DND-41 (cell line): ENCODE data around the gene NACC2.

Source experiments
- ATAC-seq: fragments of 200-7000 bp; cut with Tn5 transposase; 3 replicates; pipeline ENCODE4 v1.9.1; 2021; ENCODE audit warnings: low read depth; ENCODE audit not compliant: insufficient read depth
- DNase-seq: peaks from one replicate; pipeline ENCODE4 v3.0.0-alpha.2; 2020
- H2AFZ ChIP-seq: 2 replicates; pipeline ENCODE4 v1.6.0; 2012; ENCODE audit warnings: low read depth, low read length
- H3K27ac ChIP-seq: 2 replicates; pipeline ENCODE4 v1.5.1; 2012; ENCODE audit warnings: low read length, inconsistent platforms
- H3K27me3 ChIP-seq: fragments of 200-600 bp; sonication (generic); 2 replicates; pipeline ENCODE4 v1.6.0; 2012; ENCODE audit warnings: low read length, mild to moderate bottlenecking, inconsistent platforms; ENCODE audit not compliant: insufficient read depth, poor library complexity
- H3K36me3 ChIP-seq: 2 replicates; pipeline ENCODE4 v1.5.1; 2012; ENCODE audit warnings: low read length, inconsistent platforms; ENCODE audit not compliant: insufficient read depth
- H3K4me1 ChIP-seq: 2 replicates; pipeline ENCODE4 v1.5.1; 2012; ENCODE audit warnings: mild to moderate bottlenecking, low read length; ENCODE audit not compliant: insufficient read depth
- H3K4me2 ChIP-seq: 2 replicates; pipeline ENCODE4 v1.6.0; 2012; ENCODE audit warnings: mild to moderate bottlenecking, moderate library complexity, low read length, inconsistent platforms; ENCODE audit not compliant: insufficient read depth
- H3K4me3 ChIP-seq, 2 experiments: fragments of 200-600 bp in 1 of 2; shearing (Covaris generic) in 1 of 2; 2 replicates each; pipeline ENCODE4 v1.5.1; 2012 to 2016; ENCODE audit warnings: inconsistent platforms in 2 of 2, low read length in 2 of 2, mild to moderate bottlenecking in 2 of 2, low read depth in 1 of 2, moderate library complexity in 1 of 2
- H3K79me2 ChIP-seq: 2 replicates; pipeline ENCODE4 v1.6.0; 2012; ENCODE audit warnings: low read length, inconsistent platforms; ENCODE audit not compliant: insufficient read depth
- H3K9ac ChIP-seq: 2 replicates; pipeline ENCODE4 v1.6.0; 2012; ENCODE audit warnings: low read depth, mild to moderate bottlenecking, inconsistent platforms, low read length, moderate library complexity
- H3K9me3 ChIP-seq: 2 replicates; pipeline ENCODE4 v1.5.1; 2012; ENCODE audit warnings: low read length, moderate library complexity, mild to moderate bottlenecking, inconsistent platforms; ENCODE audit not compliant: insufficient read depth, severe bottlenecking
- H4K20me1 ChIP-seq: 2 replicates; pipeline ENCODE4 v1.6.0; 2012; ENCODE audit warnings: low read length; ENCODE audit not compliant: insufficient read depth
- EZH2 ChIP-seq: IDR thresholded peaks from 3 replicates; pipeline ENCODE4 v1.6.1; 2012; ENCODE audit warnings: borderline replicate concordance, low read depth, mild to moderate bottlenecking, moderate library complexity, low read length, inconsistent platforms; ENCODE audit not compliant: severe bottlenecking
- TF ChIP-seq, protein P1 (sequence below): IDR thresholded peaks from 2 replicates; pipeline ENCODE4 v1.5.1; 2012; ENCODE audit warnings: borderline replicate concordance, low read length, moderate library complexity, mild to moderate bottlenecking; ENCODE audit not compliant: poor library complexity, severe bottlenecking; ENCODE audit errors: extremely low read depth

Gene NACC2

GRCh38 chr9:136045595-136046553 lies 49.2 kb downstream of the NACC2 start:
- no peaks in the 10 kb centered on the region for H4K20me1 ChIP-seq
- no peak for ATAC-seq
- H3K27me3 ChIP-seq = no peaks in the 10 kb centered on the region
- no peak for DNase-seq
- H3K27ac ChIP-seq = no peak overlapping the region
- no peak overlapping the region for H2AFZ ChIP-seq
- no peaks in the 10 kb centered on the region for H3K36me3 ChIP-seq
- H3K4me2 ChIP-seq = no peak overlapping the region
- no peak overlapping the region for H3K4me3 ChIP-seq
- H3K79me2 ChIP-seq = no peaks in the 10 kb centered on the region
- no peaks in the 10 kb centered on the region for H3K4me1 ChIP-seq
- H3K9me3 ChIP-seq = no peaks in the 10 kb centered on the region
- TF ChIP-seq, protein P1, sequence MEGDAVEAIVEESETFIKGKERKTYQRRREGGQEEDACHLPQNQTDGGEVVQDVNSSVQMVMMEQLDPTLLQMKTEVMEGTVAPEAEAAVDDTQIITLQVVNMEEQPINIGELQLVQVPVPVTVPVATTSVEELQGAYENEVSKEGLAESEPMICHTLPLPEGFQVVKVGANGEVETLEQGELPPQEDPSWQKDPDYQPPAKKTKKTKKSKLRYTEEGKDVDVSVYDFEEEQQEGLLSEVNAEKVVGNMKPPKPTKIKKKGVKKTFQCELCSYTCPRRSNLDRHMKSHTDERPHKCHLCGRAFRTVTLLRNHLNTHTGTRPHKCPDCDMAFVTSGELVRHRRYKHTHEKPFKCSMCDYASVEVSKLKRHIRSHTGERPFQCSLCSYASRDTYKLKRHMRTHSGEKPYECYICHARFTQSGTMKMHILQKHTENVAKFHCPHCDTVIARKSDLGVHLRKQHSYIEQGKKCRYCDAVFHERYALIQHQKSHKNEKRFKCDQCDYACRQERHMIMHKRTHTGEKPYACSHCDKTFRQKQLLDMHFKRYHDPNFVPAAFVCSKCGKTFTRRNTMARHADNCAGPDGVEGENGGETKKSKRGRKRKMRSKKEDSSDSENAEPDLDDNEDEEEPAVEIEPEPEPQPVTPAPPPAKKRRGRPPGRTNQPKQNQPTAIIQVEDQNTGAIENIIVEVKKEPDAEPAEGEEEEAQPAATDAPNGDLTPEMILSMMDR = no peak
- no peak for TF ChIP-seq EZH2
- no peak overlapping the region for H3K9ac ChIP-seq

DNA sequence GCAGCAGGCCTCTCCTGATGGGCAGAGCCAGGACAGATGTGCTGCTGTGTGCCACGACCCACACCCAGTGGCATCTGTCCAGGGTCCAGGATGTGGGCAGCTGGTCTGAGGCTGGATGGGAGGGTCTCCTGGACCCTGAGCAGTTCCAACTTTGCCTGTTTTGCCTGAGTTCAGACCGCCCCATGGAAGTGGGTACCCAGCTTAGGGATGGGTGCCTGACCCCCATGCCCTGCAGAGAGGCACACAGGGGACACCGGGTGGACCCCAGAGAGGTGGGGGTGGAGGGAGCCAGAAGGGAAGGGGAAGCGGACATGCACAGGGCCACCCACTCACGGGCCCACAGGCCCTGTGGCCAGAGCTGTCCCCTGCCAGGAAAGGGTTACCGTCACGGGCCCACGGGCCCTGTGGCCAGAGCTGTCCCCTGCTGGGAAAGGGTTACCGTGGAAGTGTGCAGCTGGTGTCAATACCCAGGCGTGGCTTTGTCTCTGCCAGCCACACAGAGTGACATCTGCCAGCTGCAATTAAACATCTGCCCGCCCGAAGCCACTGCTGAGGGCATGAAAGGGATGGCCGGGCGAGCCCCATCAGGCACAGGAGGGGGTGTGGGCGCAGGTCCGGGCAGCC lies 50.0 kb downstream of the NACC2 start:
- Histone ChIP-seq H3K9ac (no peak overlapping the region), H3K9me3 (no peaks in the 10 kb centered on the region), H3K4me1 (no peaks in the 10 kb centered on the region), H2AFZ (no peak overlapping the region), H3K4me3 (no peak overlapping the region), H3K27ac (no peak overlapping the region), H3K36me3 (no peaks in the 10 kb centered on the region), H3K79me2 (no peaks in the 10 kb centered on the region), H3K4me2 (no peak overlapping the region), H3K27me3 (no peaks in the 10 kb centered on the region), H4K20me1 (no peaks in the 10 kb centered on the region)
- no peak for DNase-seq
- TF ChIP-seq, protein P1 = no peak
- no peak for TF ChIP-seq EZH2
- no peak for ATAC-seq

- DNase-seq (no peak), ATAC-seq (no peak)
- H3K36me3 ChIP-seq = no peaks in the 10 kb centered on the region
- H3K27ac ChIP-seq = no peak overlapping the region
- H4K20me1 ChIP-seq = no peaks in the 10 kb centered on the region
- no peak overlapping the region for H3K4me2 ChIP-seq
- no peak overlapping the region for H2AFZ ChIP-seq
- TF ChIP-seq EZH2 = no peak
- TF ChIP-seq, protein P1 = no peak
- H3K4me3 ChIP-seq = no peak overlapping the region
- H3K9ac ChIP-seq = no peak overlapping the region
- H3K27me3 ChIP-seq = no peaks in the 10 kb centered on the region
- no peaks in the 10 kb centered on the region for H3K9me3 ChIP-seq
- H3K4me1 ChIP-seq = no peaks in the 10 kb centered on the region
- H3K79me2 ChIP-seq = no peaks in the 10 kb centered on the region
Observed at GRCh38 chr9:136044207-136044970, 50.7 kb downstream of the NACC2 start.
